Suprapubic skin (tissue), 4 donors: ENCODE data around the gene UBE2D2. TPM values are rescaled to one million over a fixed set of nuclear protein-coding genes. Genes with fewer than 3 reads are reported as not detected.
A peak's percentile ranks its signal among the peaks of the same experiment; 100 is the strongest.

Experiments
- DNase-seq, 2 donors: peaks; one replicate each; pipeline ENCODE4 v3.0.0-alpha.2; 2019; ENCODE audit warnings: low spot score in 2 of 2
- H3K27ac ChIP-seq: fragments of 200-600 bp; sonication (generic); one replicate; pipeline ENCODE4 v1.5.1; 2019
- H3K27me3 ChIP-seq: fragments of 200-600 bp; sonication (generic); one replicate; pipeline ENCODE4 v1.5.1; 2019
- H3K36me3 ChIP-seq: fragments of 200-600 bp; sonication (generic); one replicate; pipeline ENCODE4 v1.5.1; 2019
- H3K4me1 ChIP-seq: fragments of 200-600 bp; sonication (generic); one replicate; pipeline ENCODE4 v1.5.1; 2019
- H3K4me3 ChIP-seq: fragments of 200-600 bp; sonication (generic); one replicate; pipeline ENCODE4 v1.5.1; 2019; ENCODE audit warnings: mild to moderate bottlenecking
- H3K9me3 ChIP-seq: fragments of 200-600 bp; sonication (generic); one replicate; pipeline ENCODE4 v1.5.1; 2019
- EP300 ChIP-seq: sonication (generic); formaldehyde crosslinking; IDR thresholded peaks from one replicate; pipeline ENCODE4 v1.6.1; 2017; ENCODE audit warnings: antibody characterized with exemption
- POLR2A ChIP-seq, 2 donors: fragments of 450-650 bp; IDR thresholded peaks; one replicate each; pipeline ENCODE4 v1.6.1; 2017; ENCODE audit warnings: antibody characterized with exemption in 2 of 2, mild to moderate bottlenecking in 2 of 2, moderate library complexity in 2 of 2
- POLR2AphosphoS5 ChIP-seq, 3 donors: sonication (generic); formaldehyde crosslinking; IDR thresholded peaks; one replicate each; pipeline ENCODE4 v1.6.1; 2017; ENCODE audit warnings: antibody characterized with exemption in 3 of 3
- WGBS: methylation state at CpG from one replicate; pipeline ENCODE4 v1.1.5; 2018; 5-methylcytosine and 5-hydroxymethylcytosine counted together
- total RNA-seq, 4 donors: library from RNA; depleted of rRNA; stranded (reverse); fragments of >200 nt; gene quantifications; one replicate each; pipeline ENCODE4 v1.1.0, GENCODE V29; 2016
- TF ChIP-seq, protein P1 (sequence below), 2 donors: fragments of 200-600 bp in 1 of 2; fragments of 450-650 bp in 1 of 2; sonication (generic) in 1 of 2; IDR thresholded peaks; one replicate each; pipeline ENCODE4 v1.5.1; 2016 to 2019; ENCODE audit warnings: antibody characterized with exemption in 2 of 2, mild to moderate bottlenecking in 1 of 2, moderate library complexity in 1 of 2

UBE2D2 gene
- total RNA-seq, 4 donors from 2014 or later = 56.6 to 70.2 (median 58.0) TPM

DNA sequence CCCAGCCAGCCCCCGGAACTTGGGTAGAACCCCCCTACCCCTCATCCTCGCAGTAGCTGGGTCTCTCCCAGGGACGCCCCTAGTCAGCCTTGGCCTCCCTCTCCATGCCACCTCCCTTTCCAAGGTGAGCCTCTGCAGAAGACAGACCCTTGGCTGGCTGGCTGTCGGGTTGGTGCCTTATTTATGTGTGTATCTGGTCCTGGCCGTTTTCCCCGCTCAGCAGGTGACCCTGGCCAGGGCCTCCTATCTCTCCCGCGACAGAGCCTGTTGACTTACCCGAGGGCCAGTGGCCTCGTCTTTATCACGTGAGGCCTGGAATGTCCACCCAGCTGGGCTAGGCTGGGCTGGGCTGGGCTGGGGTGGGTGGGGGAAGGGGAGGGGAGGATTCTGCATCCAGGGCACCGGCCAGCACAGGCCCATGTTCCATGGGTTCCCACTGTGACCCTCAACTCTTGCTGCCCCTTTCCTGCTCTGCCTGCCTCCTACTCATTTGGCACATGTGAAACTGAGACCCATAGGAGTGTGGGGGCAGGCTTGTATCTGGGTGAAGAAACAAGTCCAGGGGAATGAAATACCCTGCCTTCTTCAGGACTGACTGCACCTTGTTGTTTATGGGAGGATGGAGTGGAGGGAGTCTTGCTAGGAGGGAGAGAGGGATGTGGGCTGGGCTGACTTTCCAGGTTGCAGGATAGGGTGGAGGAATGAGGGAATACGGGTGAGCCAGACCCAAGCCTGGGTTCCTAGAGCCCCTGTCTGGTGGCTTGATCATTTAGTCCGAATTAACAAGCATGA, 90.1 kb downstream of the UBE2D2 start:
- peaks cover 84% of the 10 kb centered on the region for H3K4me1 ChIP-seq
- whole genome bisulfite sequencing = 55% methylated on average over 11 of the region's 14 CpGs

DNA sequence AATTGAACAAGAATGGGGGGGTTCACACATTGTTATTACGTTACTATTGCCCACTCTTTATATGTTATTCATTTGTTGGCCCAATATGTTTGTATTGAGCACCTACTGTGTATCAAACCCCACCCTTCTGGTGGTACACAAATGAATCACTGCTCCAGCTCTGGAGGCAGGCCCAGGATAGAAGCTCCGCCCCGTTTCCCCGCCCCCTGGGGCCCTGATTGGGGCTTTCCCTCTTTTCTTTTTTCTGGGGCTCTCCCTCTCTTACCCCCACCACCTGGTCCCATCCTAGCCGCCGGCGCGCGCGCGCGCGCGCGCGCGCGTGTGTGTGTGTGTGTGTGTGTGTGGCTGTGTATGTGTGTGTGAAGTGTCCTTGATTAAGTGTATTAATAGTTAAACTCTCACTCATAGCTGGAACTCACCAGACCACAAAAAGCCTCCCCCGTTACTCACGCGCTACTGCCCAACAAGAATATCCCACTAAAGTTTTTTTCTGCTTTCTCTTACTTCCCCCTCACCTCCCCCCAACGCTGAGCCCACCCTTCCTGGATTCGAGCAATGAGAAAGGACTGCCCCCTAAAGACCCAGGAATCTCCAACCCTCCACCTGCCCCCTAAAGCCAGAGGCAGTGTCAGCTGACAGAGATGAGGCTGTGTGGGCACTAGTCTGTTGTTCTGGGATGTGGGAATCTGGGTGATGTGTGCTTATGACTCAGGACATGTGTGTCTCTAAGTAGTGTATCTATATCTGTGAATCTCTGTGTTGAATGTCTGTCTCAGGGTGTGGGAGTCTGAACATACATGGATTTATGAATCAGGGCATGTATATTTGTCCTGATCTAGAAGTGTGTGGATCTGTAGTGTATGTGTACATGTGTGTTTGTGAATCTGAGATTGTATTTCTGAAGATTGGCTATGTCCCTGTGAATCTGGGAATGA, 91.0 kb downstream of the UBE2D2 start:
- DNase-seq = no peak
- H3K4me3 ChIP-seq = peak overlapping the region; percentile 23
- H3K27me3 ChIP-seq = peaks cover 4% of the 10 kb centered on the region
- H3K4me1 ChIP-seq = peaks cover 86% of the 10 kb centered on the region
- no peaks in the 10 kb centered on the region for H3K9me3 ChIP-seq
- WGBS = 16% methylated on average over 23 of the region's 23 CpGs
- peak overlapping the region; percentile 86 for H3K27ac ChIP-seq
- TF ChIP-seq EP300 (no peak), POLR2A (IDR thresholded peaks at IDR 0.05) (no peak), POLR2AphosphoS5 (IDR thresholded peaks at IDR 0.05) (no peak)
- TF ChIP-seq, protein P1, sequence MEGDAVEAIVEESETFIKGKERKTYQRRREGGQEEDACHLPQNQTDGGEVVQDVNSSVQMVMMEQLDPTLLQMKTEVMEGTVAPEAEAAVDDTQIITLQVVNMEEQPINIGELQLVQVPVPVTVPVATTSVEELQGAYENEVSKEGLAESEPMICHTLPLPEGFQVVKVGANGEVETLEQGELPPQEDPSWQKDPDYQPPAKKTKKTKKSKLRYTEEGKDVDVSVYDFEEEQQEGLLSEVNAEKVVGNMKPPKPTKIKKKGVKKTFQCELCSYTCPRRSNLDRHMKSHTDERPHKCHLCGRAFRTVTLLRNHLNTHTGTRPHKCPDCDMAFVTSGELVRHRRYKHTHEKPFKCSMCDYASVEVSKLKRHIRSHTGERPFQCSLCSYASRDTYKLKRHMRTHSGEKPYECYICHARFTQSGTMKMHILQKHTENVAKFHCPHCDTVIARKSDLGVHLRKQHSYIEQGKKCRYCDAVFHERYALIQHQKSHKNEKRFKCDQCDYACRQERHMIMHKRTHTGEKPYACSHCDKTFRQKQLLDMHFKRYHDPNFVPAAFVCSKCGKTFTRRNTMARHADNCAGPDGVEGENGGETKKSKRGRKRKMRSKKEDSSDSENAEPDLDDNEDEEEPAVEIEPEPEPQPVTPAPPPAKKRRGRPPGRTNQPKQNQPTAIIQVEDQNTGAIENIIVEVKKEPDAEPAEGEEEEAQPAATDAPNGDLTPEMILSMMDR (IDR thresholded peaks at IDR 0.05) = no peak
- H3K36me3 ChIP-seq = no peaks in the 10 kb centered on the region

More for the DNA sequence above, 90.1 kb downstream of the UBE2D2 start:
- H3K4me3 ChIP-seq = peak overlapping the region; percentile 85
- no peaks in the 10 kb centered on the region for H3K36me3 ChIP-seq
- no peak for TF ChIP-seq EP300
- TF ChIP-seq, protein P1 (IDR thresholded peaks at IDR 0.05) = no peak
- no peak for TF ChIP-seq POLR2A (IDR thresholded peaks at IDR 0.05)
- TF ChIP-seq POLR2AphosphoS5 (IDR thresholded peaks at IDR 0.05) = no peak
- peak overlapping the region; percentile 86 for H3K27ac ChIP-seq
- H3K27me3 ChIP-seq = peaks cover 4% of the 10 kb centered on the region
- DNase-seq = peak in 1 of 2 donors; percentile 78
- H3K9me3 ChIP-seq = no peaks in the 10 kb centered on the region

GRCh38 chr5:139652788-139653241, 91.7 kb downstream of the UBE2D2 start:
- H3K4me3 ChIP-seq = peak overlapping the region; percentile 16
- no peak for DNase-seq
- peaks cover 83% of the 10 kb centered on the region for H3K4me1 ChIP-seq
- peak overlapping the region; percentile 86 for H3K27ac ChIP-seq
- no peak for TF ChIP-seq POLR2AphosphoS5 (IDR thresholded peaks at IDR 0.05)
- no peaks in the 10 kb centered on the region for H3K9me3 ChIP-seq
- 26% methylated on average over 5 of the region's 5 CpGs for WGBS
- H3K36me3 ChIP-seq = no peaks in the 10 kb centered on the region
- peaks cover 4% of the 10 kb centered on the region for H3K27me3 ChIP-seq

GRCh38 chr5:139653616-139654015, 92.5 kb downstream of the UBE2D2 start:
- Histone ChIP-seq H3K27ac (peak overlapping the region; percentile 86), H3K9me3 (no peaks in the 10 kb centered on the region), H3K4me3 (no peak overlapping the region), H3K4me1 (peaks cover 87% of the 10 kb centered on the region), H3K27me3 (peaks cover 4% of the 10 kb centered on the region), H3K36me3 (no peaks in the 10 kb centered on the region)
- no peak for TF ChIP-seq POLR2AphosphoS5 (IDR thresholded peaks at IDR 0.05)
- TF ChIP-seq, protein P1 (IDR thresholded peaks at IDR 0.05) = no peak
- TF ChIP-seq EP300 = no peak
- no peak for TF ChIP-seq POLR2A (IDR thresholded peaks at IDR 0.05)
- 53% methylated on average over 4 of the region's 5 CpGs for WGBS
- DNase-seq = no peak

DNA sequence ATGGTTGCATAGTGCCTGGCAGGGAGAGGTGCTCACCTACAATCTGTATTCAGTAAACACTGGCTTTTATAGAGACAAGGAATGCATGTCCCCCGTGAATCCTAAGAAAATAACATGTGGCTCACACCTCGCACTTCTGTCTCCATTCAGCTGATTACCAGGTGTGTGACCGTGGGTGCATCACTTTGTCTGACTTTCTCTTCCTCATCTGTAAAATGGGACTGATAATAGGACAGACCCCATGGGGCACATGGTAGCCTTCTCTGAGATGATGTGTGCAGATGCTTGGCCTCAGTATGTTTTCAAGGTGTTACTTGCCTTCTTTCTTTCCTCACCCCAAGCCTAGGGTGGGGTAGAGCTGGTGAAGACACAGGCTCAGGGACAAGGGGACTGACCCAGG, 93.3 kb downstream of the UBE2D2 start:
- TF ChIP-seq POLR2A (IDR thresholded peaks at IDR 0.05) = no peak
- no peak for TF ChIP-seq POLR2AphosphoS5 (IDR thresholded peaks at IDR 0.05)
- TF ChIP-seq EP300 = no peak
- TF ChIP-seq, protein P1 (IDR thresholded peaks at IDR 0.05) = no peak
- 83% methylated on average over 3 of the region's 3 CpGs for WGBS
- no peaks in the 10 kb centered on the region for H3K9me3 ChIP-seq
- DNase-seq = no peak
- H3K4me1 ChIP-seq = peaks cover 89% of the 10 kb centered on the region
- no peak overlapping the region for H3K4me3 ChIP-seq
- H3K27me3 ChIP-seq = peaks cover 4% of the 10 kb centered on the region
- H3K36me3 ChIP-seq = no peaks in the 10 kb centered on the region
- H3K27ac ChIP-seq = peak overlapping the region; percentile 86
